Activated effector memory CD4-positive, alpha-beta T cell treated with Interleukin-2 at 50 U/mL for 16 hours (primary cell): ENCODE data around the gene EMSY.
"Not testable (repeated sequence)": the region's sequence is repeated elsewhere in the genome, so short reads cannot be mapped to it uniquely, and the experiment has no call there.

Experiments used
- DNase-seq: peaks from one replicate; pipeline ENCODE4 v3.0.0-alpha.2; 2020

The EMSY gene, protein sequence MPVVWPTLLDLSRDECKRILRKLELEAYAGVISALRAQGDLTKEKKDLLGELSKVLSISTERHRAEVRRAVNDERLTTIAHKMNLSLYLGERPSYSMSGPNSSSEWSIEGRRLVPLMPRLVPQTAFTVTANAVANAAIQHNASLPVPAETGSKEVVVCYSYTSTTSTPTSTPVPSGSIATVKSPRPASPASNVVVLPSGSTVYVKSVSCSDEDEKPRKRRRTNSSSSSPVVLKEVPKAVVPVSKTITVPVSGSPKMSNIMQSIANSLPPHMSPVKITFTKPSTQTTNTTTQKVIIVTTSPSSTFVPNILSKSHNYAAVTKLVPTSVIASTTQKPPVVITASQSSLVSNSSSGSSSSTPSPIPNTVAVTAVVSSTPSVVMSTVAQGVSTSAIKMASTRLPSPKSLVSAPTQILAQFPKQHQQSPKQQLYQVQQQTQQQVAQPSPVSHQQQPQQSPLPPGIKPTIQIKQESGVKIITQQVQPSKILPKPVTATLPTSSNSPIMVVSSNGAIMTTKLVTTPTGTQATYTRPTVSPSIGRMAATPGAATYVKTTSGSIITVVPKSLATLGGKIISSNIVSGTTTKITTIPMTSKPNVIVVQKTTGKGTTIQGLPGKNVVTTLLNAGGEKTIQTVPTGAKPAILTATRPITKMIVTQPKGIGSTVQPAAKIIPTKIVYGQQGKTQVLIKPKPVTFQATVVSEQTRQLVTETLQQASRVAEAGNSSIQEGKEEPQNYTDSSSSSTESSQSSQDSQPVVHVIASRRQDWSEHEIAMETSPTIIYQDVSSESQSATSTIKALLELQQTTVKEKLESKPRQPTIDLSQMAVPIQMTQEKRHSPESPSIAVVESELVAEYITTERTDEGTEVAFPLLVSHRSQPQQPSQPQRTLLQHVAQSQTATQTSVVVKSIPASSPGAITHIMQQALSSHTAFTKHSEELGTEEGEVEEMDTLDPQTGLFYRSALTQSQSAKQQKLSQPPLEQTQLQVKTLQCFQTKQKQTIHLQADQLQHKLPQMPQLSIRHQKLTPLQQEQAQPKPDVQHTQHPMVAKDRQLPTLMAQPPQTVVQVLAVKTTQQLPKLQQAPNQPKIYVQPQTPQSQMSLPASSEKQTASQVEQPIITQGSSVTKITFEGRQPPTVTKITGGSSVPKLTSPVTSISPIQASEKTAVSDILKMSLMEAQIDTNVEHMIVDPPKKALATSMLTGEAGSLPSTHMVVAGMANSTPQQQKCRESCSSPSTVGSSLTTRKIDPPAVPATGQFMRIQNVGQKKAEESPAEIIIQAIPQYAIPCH (N-terminal part only)

GRCh38 chr11:76444384-76445120 lies at the start of gene EMSY:
Gene EMSY (plus strand): TSS chr11:76445018. CDS start chr11:76446939, 1,921 bp downstream.
- peak; percentile 87 for DNase-seq

- DNase-seq = no peak
Observed at GRCh38 chr11:76395296-76395695, 49.5 kb upstream of the EMSY start.

DNA sequence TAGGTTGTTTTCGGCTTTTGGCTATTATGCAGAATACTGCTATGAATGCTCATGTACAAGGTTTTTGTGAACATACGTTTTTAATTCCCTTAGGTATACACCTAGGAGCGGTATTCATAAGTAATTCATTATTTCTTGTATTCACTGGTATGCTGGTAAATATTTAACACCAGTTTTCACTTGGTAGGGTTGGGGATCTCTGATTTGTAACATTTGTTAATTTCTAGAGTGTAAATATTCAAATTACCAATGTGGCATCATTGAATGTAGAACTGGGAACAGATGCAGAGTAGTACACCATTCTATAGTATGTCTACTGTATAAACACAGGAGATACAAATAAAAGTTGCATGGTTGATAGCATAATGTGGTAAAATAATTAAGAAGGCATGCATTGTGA lies 47.4 kb upstream of the EMSY start:
- DNase-seq = no peak

- DNase-seq = no peak
Observed at GRCh38 chr11:76400967-76401366, 43.9 kb upstream of the EMSY start.

GRCh38 chr11:76401484-76401883 lies 43.3 kb upstream of the EMSY start:
- not testable (repeated sequence) for DNase-seq

GRCh38 chr11:76406359-76406758 lies 38.5 kb upstream of the EMSY start:
- no peak for DNase-seq

DNA sequence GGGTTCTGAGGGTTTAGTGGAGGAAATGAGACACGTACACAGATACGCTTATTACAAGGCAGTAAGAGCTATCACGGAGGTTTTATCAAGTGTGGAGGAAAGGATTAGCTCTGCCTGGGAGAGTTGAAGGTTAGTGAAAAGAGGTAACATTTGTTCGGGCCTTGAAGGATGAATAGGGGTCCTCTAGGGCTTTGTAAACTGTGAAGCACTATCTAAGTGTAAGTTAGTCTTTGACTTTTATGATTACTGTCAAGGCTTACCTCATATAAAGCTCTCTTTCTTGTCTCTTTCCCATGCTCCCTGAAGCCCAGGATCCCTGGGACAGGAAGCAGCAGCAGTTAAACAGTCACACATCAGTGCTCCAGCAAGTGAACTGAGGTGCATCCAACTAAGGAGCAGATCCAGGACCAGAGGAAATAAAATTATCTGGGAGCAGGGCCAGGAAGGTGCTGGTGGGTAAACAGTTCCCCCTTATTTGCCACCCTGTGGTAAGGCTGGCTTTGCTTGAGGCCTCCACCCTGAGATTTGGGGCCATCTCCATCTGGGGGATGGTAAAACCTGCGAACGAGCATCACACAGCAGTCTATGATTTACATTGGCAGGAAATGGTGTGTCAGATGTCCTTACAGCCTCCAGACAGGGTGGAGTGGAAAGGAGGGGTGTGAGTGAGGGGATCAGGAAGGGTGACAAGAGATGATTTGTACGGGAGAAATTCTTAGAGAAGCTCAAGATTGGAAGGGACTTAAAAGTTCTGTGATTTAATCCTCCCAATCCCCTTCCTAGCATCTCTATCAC lies 36.5 kb upstream of the EMSY start:
- DNase-seq = no peak

GRCh38 chr11:76410851-76411357 lies 33.9 kb upstream of the EMSY start:
- no peak for DNase-seq

GRCh38 chr11:76415073-76415472 lies 29.7 kb upstream of the EMSY start:
- no peak for DNase-seq

DNA sequence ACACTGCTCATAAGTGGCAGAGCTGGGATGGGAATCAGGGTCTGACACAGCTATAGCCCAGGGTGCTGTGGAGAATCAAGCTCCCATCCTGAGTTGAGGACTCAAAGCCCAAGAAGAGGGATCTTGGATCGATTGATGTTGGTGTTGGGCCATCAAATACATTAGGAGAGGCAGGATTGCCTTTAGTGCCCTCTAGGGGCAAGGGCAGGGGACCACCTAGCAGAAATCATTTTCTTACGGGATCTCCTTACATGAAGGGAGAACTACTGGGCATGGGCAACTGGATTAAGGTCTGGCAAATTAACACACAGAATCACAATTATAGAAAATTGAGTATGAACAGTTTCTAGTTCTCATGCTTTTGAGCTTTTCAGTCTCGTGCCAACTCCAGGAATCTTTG lies 24.9 kb upstream of the EMSY start:
- DNase-seq = no peak

GRCh38 chr11:76424379-76424778 lies 20.4 kb upstream of the EMSY start:
- no peak for DNase-seq

- no peak for DNase-seq
Observed at GRCh38 chr11:76424891-76425290, 19.9 kb upstream of the EMSY start.

DNA sequence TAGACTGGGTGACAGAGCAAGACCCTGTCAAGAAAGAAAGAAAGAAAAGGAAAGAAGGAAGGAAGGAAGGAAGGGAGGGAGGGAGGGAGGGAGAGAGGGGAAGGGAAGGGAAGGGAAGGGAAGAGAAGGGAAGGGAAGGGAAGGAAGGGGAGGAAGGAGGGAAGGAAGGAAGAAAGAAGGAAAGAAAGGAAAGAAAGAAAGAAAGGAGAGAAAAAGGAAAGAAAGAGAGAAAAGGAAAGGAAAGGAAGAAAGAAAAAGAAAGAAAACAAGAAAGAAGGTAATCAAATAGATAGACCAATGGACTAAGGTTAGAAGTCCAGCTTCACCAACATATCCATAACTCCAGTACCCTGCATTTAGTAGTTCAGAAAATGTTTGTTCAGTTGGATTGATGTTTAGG lies 18.2 kb upstream of the EMSY start:
- no peak for DNase-seq

DNA sequence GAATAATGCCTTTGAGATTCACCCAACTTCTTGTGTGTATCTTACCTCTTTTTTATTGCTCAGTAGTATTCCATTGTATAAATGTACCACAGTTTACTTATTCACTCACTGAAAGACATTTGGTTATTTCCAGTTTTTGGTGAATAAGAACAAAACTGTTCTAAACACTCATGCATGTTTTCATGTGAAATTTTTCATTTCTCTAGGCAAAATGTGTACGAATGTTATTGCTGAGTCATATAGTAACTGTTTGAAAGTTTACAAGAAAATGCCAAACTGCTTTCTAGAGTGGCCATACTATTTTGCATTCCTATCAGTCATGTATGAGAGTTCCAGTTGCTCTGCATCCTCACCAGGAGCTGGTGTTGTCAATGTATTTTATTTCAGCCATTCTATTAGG lies 8.8 kb upstream of the EMSY start:
- DNase-seq = no peak

DNA sequence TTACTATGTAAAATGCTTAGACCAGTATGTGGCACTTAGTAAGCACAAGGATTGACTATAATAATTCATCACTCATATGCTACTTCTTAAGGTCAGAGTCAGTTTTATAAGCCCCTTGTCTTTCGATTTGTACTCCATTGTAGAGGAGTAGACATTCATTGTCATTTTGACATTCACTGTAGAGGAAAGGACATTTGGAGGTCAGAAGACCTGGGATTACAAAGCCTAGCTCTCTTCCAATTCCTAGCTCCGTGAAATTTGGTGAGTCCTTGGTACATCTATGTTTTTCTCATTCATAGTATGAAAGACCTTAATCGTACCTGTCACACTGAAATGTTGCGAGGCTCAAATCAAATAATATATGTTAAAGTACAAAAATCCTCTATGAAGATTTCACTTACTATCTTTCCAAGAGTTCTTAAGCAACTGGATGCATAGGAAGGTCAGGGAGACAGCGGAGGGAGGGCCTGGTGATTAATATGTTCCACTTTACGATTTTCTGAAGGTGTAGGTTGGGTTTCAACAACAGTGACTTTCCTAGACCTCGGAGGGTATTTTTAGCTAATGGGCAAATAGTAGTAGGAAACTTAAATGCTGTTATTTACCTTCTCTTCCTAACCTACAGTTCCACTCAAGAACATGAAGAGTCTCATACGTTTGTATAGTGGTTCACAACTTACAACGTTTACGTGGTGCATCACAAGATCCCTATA lies 1.4 kb upstream of the EMSY start:
- no peak for DNase-seq

DNA sequence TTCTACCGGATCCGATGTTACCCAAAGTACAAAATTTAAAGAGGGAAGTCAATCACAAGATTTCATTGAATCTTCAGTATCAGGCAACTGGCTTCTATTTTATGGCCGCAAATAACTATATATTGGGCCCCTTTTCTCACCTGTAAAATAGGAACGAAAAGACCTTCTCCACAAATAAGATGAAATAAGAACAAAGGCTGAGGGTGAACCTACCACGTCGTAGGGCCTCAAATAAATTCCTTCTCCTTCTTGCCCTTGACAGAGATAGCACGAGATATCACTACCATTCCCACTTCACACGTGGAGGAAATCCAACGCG lies 794 bp upstream of the EMSY start:
- DNase-seq = no peak

DNA sequence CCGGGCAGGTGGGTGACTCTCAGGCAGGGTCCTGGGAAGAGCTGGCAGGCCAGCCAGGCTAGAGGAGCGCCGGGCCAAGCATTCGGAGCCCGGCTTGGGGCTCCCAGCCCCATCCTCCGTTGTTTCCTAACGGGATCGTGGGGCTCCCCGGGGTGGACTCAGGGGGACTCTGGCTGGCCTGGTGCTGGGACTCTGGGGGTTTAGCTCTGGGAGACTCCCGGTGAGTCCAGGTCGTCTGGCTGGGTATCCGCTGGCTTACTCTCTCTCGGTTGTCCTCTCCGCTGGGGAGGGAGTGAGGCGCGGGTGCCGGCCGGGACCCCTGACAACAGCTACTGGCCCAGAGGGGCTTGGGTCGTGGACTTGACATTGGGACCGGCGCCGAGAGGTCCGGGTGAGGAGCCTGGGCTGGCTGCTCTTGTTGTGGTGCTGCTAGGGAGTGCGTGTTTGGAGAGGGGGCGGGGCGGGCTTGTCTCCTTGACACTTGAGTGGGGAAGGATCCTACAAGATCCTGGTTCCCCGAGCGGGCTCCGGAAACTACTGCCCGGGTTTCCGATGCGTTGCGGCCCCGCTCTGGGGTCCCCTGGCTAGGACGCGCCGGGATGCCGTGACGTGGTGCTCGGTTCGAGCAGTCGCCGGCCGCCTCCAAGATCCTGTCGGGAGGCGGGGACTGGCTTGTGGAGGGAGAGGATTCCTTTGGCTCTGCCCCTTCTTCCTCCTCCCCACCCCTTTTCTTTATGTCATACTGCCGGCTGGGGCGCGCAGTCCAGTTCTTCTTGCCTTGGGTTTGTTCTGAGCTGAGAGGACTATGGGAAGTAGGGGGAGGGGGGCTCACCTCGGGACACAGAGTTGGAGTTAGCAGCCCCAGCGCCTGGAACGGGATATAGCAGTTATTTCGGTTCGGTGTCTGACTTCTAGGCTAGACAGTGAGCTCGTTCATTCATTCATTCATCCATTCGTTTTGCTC lies 585 bp downstream of the EMSY start:
- peak; percentile 18 for DNase-seq

DNA sequence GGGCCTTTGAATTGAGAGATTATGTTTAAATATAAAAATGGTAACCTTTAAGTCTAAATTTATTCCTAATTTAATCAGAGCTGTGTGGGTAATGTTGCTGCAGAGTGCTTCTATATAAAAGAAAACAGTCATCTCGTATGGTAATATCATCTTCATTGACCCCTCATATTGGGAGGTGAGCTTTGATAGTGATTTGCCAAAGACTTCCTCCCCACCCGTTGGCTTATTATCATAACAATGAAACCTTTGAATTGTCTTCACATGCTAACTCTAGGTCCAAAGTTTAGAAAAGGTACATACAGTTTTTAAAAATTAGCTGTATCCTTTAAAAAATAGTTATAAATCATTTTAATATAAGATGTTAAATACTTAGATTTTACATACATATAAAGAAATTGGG lies 3.7 kb downstream of the EMSY start:
- DNase-seq = no peak

DNA sequence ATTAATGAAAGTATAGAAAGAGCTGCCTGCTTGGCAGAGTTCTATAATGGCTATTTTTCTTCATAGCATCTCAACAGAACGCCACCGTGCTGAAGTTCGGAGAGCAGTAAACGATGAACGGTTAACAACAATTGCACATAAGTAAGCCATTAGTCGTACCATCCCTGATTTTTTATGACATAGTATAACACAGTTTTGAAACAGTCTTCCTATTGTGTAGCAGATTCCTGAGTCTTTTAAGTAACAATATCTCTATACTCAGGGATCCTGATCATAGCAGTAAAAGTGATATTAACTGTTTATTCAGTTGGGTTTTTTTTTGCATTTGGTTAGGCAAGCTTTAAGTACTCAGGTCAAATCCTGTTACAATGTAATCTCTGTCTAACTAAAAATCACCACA lies 8.4 kb downstream of the EMSY start:
- no peak for DNase-seq

DNA sequence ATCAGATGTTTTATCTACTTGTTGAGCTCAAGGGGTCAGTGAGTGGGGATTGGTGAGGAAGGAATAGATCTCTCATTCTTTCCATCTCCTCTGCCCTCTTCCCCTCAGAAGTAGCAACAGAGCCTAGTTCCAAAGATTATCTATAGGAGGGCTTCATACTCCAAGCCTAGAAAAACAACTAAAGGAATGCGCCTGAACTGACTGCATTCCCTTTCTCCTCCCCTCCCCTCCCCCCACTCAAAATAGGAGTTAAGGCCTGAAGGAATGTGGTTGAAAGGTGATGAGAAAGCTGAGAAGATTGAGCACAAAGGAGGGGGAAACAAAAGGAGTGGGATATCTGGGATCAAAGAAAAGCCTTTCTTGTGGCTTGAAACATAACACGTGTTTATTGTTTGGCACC lies 10.5 kb downstream of the EMSY start:
- no peak for DNase-seq
